ENCODE data around the gene PTPRN2. TPM values are rescaled to one million over a fixed set of nuclear protein-coding genes. Genes with fewer than 3 reads are reported as not detected.

Gene PTPRN2
- total RNA-seq, 1 donor from 2014 or later, result 32.2 TPM

GRCh38 chr7:158087196-158087595 is 500.4 kb downstream of the PTPRN2 start:
- Mint-ChIP-seq H3K27me3 (ENCODE audit: low read depth) (peaks cover 2% of the 10 kb centered on the region), H3K9me3 (peaks cover 10% of the 10 kb centered on the region), H3K4me3 (no peak overlapping the region), H3K4me1 (no peaks in the 10 kb centered on the region), H3K36me3 (ENCODE audit: low read depth) (peaks cover 20% of the 10 kb centered on the region), H3K27ac (ENCODE audit: unreplicated experiment) (no peak overlapping the region)
- no peak for TF ChIP-seq CTCF (conservative IDR thresholded peaks at IDR 0.05)
- DNase-seq (ENCODE audit: low read depth, low spot score), result no peak

- H3K4me3 Mint-ChIP-seq, result no peak overlapping the region
- peaks cover 2% of the 10 kb centered on the region for H3K27me3 Mint-ChIP-seq (ENCODE audit: low read depth)
- H3K4me1 Mint-ChIP-seq, result no peaks in the 10 kb centered on the region
- H3K9me3 Mint-ChIP-seq, result peaks cover 10% of the 10 kb centered on the region
- H3K36me3 Mint-ChIP-seq (ENCODE audit: low read depth), result peaks cover 20% of the 10 kb centered on the region
- no peak overlapping the region for H3K27ac Mint-ChIP-seq (ENCODE audit: unreplicated experiment)
- TF ChIP-seq CTCF (conservative IDR thresholded peaks at IDR 0.05), result no peak
- DNase-seq (ENCODE audit: low read depth, low spot score), result no peak
Measured at GRCh38 chr7:158085741-158086695, 501.6 kb downstream of the PTPRN2 start.

- H3K4me3 Mint-ChIP-seq, result no peak overlapping the region
Measured at GRCh38 chr7:158084555-158084954, 503.1 kb downstream of the PTPRN2 start.

DNA sequence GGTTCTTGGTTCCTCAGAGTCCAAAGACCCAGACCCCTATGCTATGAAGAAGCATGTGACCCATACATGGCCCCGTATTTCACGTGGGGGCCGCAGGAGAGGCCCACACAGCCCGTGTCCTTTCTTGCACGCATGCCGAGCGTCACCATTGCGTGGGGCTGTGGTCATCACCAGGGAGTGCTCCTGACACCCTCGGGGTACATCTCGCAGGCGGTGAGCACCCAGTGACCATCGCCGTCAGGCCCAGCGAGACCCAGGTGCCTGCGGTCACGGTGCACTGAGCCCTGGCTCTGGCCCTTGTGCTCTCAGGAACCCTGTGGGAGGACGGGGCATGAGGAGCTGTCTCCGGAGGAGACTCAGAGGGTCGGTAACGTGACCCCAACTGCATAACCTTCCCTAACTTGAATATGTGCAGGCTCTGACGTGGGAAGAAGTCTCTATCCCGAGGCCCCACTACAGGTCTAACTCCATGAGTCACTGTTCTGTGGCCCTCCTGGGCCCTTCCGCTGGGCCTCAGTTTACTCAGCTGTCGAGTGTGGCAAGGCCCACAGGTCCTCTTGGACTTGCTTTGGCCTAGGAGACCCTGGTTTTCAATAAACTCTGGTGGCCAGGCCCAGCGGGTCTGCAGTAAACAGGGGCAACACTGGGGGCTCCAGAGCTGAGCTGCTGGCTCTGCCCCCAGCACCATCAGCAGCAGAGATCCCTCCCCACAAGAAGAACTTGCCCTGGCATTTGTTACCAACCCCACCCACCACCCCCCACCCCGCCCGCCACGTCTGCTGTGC is 503.9 kb downstream of the PTPRN2 start:
- no peak overlapping the region for H3K27ac Mint-ChIP-seq (ENCODE audit: unreplicated experiment)
- TF ChIP-seq CTCF (conservative IDR thresholded peaks at IDR 0.05), result no peak
- peaks cover 13% of the 10 kb centered on the region for H3K36me3 Mint-ChIP-seq (ENCODE audit: low read depth)
- no peaks in the 10 kb centered on the region for H3K27me3 Mint-ChIP-seq (ENCODE audit: low read depth)
- H3K9me3 Mint-ChIP-seq, result peaks cover 7% of the 10 kb centered on the region
- H3K4me1 Mint-ChIP-seq, result no peaks in the 10 kb centered on the region
- no peak overlapping the region for H3K4me3 Mint-ChIP-seq
- no peak for DNase-seq (ENCODE audit: low read depth, low spot score)

More at GRCh38 chr7:158084555-158084954, 503.1 kb downstream of the PTPRN2 start:
- no peak overlapping the region for H3K27ac Mint-ChIP-seq (ENCODE audit: unreplicated experiment)
- H3K36me3 Mint-ChIP-seq (ENCODE audit: low read depth), result peaks cover 13% of the 10 kb centered on the region
- no peaks in the 10 kb centered on the region for H3K27me3 Mint-ChIP-seq (ENCODE audit: low read depth)
- DNase-seq (ENCODE audit: low read depth, low spot score), result no peak
- TF ChIP-seq CTCF (conservative IDR thresholded peaks at IDR 0.05), result no peak
- no peaks in the 10 kb centered on the region for H3K4me1 Mint-ChIP-seq
- peaks cover 7% of the 10 kb centered on the region for H3K9me3 Mint-ChIP-seq

- Mint-ChIP-seq H3K4me1 (peaks cover 9% of the 10 kb centered on the region), H3K36me3 (ENCODE audit: low read depth) (peaks cover 13% of the 10 kb centered on the region), H3K4me3 (no peak overlapping the region), H3K27me3 (ENCODE audit: low read depth) (no peaks in the 10 kb centered on the region), H3K27ac (ENCODE audit: unreplicated experiment) (no peak overlapping the region), H3K9me3 (peaks cover 7% of the 10 kb centered on the region)
- DNase-seq (ENCODE audit: low read depth, low spot score), result no peak
- TF ChIP-seq CTCF (conservative IDR thresholded peaks at IDR 0.05), result no peak
Measured at GRCh38 chr7:158082761-158083160, 504.9 kb downstream of the PTPRN2 start.
